PC-3 (cell line): ENCODE results near the gene GOLM1. TPM values are rescaled to one million over a fixed set of nuclear protein-coding genes. Genes with fewer than 3 reads are reported as not detected.

Experiments
- ATAC-seq: fragments of 200-7000 bp; cut with Tn5 transposase; 2 replicates; pipeline ENCODE4 v1.9.1; 2020; ENCODE audit warnings: mild to moderate bottlenecking, moderate library complexity
- BruUV-seq: library from RNA; stranded (reverse); fragments of 400-500 nt; replicated peaks from 2 replicates; lab custom pipeline; 2021; lab: Mats Ljungman, UMichigan
- CTCF ChIA-PET: fragments of 300-600 bp; sonication (Branson Sonifier 250); formaldehyde crosslinking; loops from one replicate; lab custom pipeline; 2022; ENCODE audit warnings: antibody characterized with exemption; lab: Charles Lee
- POLR2A ChIA-PET: fragments of 300-600 bp; sonication (Branson Sonifier 250); formaldehyde crosslinking; loops from one replicate; lab custom pipeline; 2022; ENCODE audit warnings: antibody characterized with exemption; ENCODE audit not compliant: unreplicated experiment; lab: Charles Lee
- DNase-seq: peaks from one replicate; pipeline ENCODE4 v3.0.0-alpha.2; 2015
- H2AFZ ChIP-seq: fragments of 300-600 bp; sonication (generic); 2 replicates; pipeline ENCODE4 v1.6.0; 2016; ENCODE audit warnings: antibody characterized with exemption, low read length
- H3F3A ChIP-seq: fragments of 300-600 bp; sonication (generic); one replicate; pipeline ENCODE4 v1.6.0; 2017; ENCODE audit warnings: antibody characterized with exemption, low read length, control low read depth, mild to moderate bottlenecking; ENCODE audit not compliant: unreplicated experiment
- H3K27ac ChIP-seq: fragments of 300-600 bp; sonication (generic); 2 replicates; pipeline ENCODE4 v1.5.1; 2016; ENCODE audit warnings: mild to moderate bottlenecking, low read length
- H3K27me3 ChIP-seq: fragments of 300-600 bp; sonication (generic); 2 replicates; pipeline ENCODE4 v1.6.1; 2016; ENCODE audit warnings: low read length, mixed read lengths
- H3K36me3 ChIP-seq: fragments of 300-600 bp; sonication (generic); 2 replicates; pipeline ENCODE4 v1.6.1; 2016; ENCODE audit warnings: low read depth, mixed run types, low read length, mixed read lengths
- H3K4me1 ChIP-seq: fragments of 300-600 bp; sonication (generic); 2 replicates; pipeline ENCODE4 v1.5.1; 2016; ENCODE audit warnings: low read length; ENCODE audit not compliant: insufficient read depth
- H3K4me2 ChIP-seq: fragments of 300-600 bp; sonication (generic); 2 replicates; pipeline ENCODE4 v1.6.0; 2016; ENCODE audit warnings: low read length
- H3K4me3 ChIP-seq: fragments of 300-600 bp; sonication (generic); 2 replicates; pipeline ENCODE4 v1.5.1; 2016; ENCODE audit warnings: mild to moderate bottlenecking, low read length, mixed read lengths
- H3K79me2 ChIP-seq: fragments of 300-600 bp; sonication (generic); 2 replicates; pipeline ENCODE4 v1.6.1; 2017; ENCODE audit warnings: low read length, mixed read lengths
- H3K9ac ChIP-seq: fragments of 300-600 bp; sonication (generic); 2 replicates; pipeline ENCODE4 v1.6.0; 2016; ENCODE audit warnings: mild to moderate bottlenecking, low read length
- H3K9me2 ChIP-seq: fragments of 300-600 bp; sonication (generic); replicated peaks from 2 replicates; pipeline ENCODE4 v1.6.1; 2016; ENCODE audit warnings: mixed run types, low read length, mixed read lengths
- H3K9me3 ChIP-seq: fragments of 300-600 bp; sonication (generic); 2 replicates; pipeline ENCODE4 v1.6.1; 2016; ENCODE audit warnings: low read length, mixed read lengths
- H4K20me1 ChIP-seq: fragments of 300-600 bp; sonication (generic); 2 replicates; pipeline ENCODE4 v1.6.1; 2016; ENCODE audit warnings: low read length, mixed read lengths
- CTCF ChIP-seq: fragments of 300-600 bp; sonication (generic); conservative IDR thresholded peaks from 2 replicates; pipeline ENCODE4 v1.5.1; 2017; ENCODE audit warnings: antibody characterized with exemption, low read depth, mild to moderate bottlenecking, low read length
- EZH2 ChIP-seq: fragments of 300-600 bp; sonication (generic); IDR thresholded peaks from one replicate; pipeline ENCODE4 v1.6.1; 2017; ENCODE audit warnings: antibody characterized with exemption, mild to moderate bottlenecking, low read length; ENCODE audit not compliant: unreplicated experiment
- EZH2phosphoT487 ChIP-seq: fragments of 300-600 bp; sonication (generic); IDR thresholded peaks from 2 replicates; pipeline ENCODE4 v1.6.1; 2018; ENCODE audit warnings: mild to moderate bottlenecking, antibody characterized with exemption, low read length, borderline replicate concordance
- intact Hi-C: fragments of 100-400 bp; cut with micrococcal nuclease; formaldehyde crosslinking; loops from 2 replicates; pipeline ENCODE4 v1.9.0; 2023
- total RNA-seq: library from RNA; depleted of rRNA; stranded (reverse); fragments of >200 nt; gene quantifications from 2 replicates; pipeline ENCODE4 v1.2.3, GENCODE V29; 2014

GOLM1 gene
- total RNA-seq, 1 experiment from 2014 or later, result 55.8 TPM

- Histone ChIP-seq H3K4me1 (no peaks in the 10 kb centered on the region), H3K79me2 (no peaks in the 10 kb centered on the region), H3K27me3 (no peaks in the 10 kb centered on the region), H3K9me2 (no peaks in the 10 kb centered on the region), H3F3A (no peaks in the 10 kb centered on the region), H2AFZ (no peak overlapping the region), H3K9ac (no peak overlapping the region), H4K20me1 (no peaks in the 10 kb centered on the region), H3K4me3 (no peak overlapping the region), H3K36me3 (no peaks in the 10 kb centered on the region), H3K9me3 (0 out of 2 replicates have a peak, but pooled peaks cover 3% of the 10 kb centered on the region), H3K27ac (no peak overlapping the region), H3K4me2 (no peak overlapping the region)
- DNase-seq (no peak), ATAC-seq (no peak)
- ChIA-PET POLR2A (no interaction called here), CTCF (no interaction called here)
- intact Hi-C loops, result no loop called here
- no TSS peak for BruUV-seq
- TF ChIP-seq EZH2phosphoT487, result no peak
- TF ChIP-seq EZH2, result no peak
- TF ChIP-seq CTCF, result no peak
These were observed 43.6 kb upstream of the GOLM1 start for GRCh38 chr9:86142973-86143372.

DNA sequence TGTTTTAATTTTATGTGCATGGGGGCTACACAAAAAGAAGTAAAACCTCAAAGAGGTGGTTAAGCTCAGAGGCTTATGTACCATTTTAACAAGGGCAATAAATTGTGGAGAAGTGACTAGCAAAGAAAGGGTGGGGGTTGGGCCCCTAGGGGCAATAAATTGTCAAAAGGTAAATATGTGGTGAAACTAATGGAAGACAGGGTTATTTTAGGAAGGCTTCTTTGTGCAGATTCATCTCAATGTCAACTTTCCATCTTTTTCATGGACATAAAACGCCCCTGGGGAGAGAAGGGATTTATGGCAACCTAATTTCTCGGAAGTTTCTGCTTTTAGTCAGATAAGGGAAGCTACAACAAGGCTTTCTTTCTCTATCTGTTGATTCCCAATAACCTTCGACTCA lies 42.5 kb upstream of the GOLM1 start:
- no peaks in the 10 kb centered on the region for H3K79me2 ChIP-seq
- H3K9me2 ChIP-seq, result no peaks in the 10 kb centered on the region
- H4K20me1 ChIP-seq, result no peaks in the 10 kb centered on the region
- no peak overlapping the region for H3K4me3 ChIP-seq
- H3K9ac ChIP-seq, result no peak overlapping the region
- ATAC-seq, result no peak
- intact Hi-C loops, result no loop called here
- H3K27ac ChIP-seq, result no peak overlapping the region
- H3K27me3 ChIP-seq, result no peaks in the 10 kb centered on the region
- TF ChIP-seq EZH2 (no peak), CTCF (no peak), EZH2phosphoT487 (no peak)
- H2AFZ ChIP-seq, result no peak overlapping the region
- peak; percentile 20 for DNase-seq
- no peaks in the 10 kb centered on the region for H3F3A ChIP-seq
- POLR2A ChIA-PET, result no interaction called here
- BruUV-seq, result no TSS peak
- no peaks in the 10 kb centered on the region for H3K4me1 ChIP-seq
- no peak overlapping the region for H3K4me2 ChIP-seq
- H3K9me3 ChIP-seq, result 0 out of 2 replicates have a peak, but pooled peaks cover 3% of the 10 kb centered on the region
- H3K36me3 ChIP-seq, result no peaks in the 10 kb centered on the region
- CTCF ChIA-PET, result no interaction called here

DNA sequence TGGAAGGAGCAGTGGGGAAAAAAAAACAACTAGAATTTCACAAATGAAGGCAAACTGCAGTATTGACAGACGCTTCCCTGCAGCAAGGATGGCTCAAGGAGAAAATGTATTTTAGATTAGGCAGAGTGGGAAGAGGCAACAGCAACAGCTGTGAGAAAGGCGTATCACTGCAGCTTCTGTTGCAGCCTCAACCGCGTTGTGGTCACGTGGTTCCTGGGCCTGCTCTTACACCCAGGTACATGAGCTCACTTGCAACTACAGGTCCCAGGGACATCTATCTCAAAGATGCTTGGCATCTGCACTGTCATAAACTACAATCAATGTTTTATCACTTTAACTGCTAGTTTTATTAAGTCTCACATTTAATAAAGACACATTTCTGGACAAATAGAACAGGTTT lies 36.0 kb upstream of the GOLM1 start:
- no peaks in the 10 kb centered on the region for H3F3A ChIP-seq
- DNase-seq (no peak), ATAC-seq (no peak)
- no peak overlapping the region for H2AFZ ChIP-seq
- no peaks in the 10 kb centered on the region for H3K79me2 ChIP-seq
- no peaks in the 10 kb centered on the region for H3K36me3 ChIP-seq
- peaks cover 9% of the 10 kb centered on the region; the same call in 1 of the 2 replicates for H3K4me1 ChIP-seq
- no peaks in the 10 kb centered on the region for H4K20me1 ChIP-seq
- ChIA-PET CTCF (interaction anchor here (0.6 to 0.8 kb wide), 2 partner anchors 67 to 193 kb away, joined by 3 to 5 read pairs; no protein-coding TSS in a partner anchor), POLR2A (no interaction called here)
- H3K27ac ChIP-seq, result no peak overlapping the region
- TF ChIP-seq CTCF (no peak), EZH2phosphoT487 (no peak), EZH2 (no peak)
- intact Hi-C loops, result no loop called here
- H3K4me2 ChIP-seq, result no peak overlapping the region
- H3K27me3 ChIP-seq, result no peaks in the 10 kb centered on the region
- H3K9ac ChIP-seq, result no peak overlapping the region
- H3K4me3 ChIP-seq, result no peak overlapping the region
- no peaks in the 10 kb centered on the region for H3K9me2 ChIP-seq
- no peaks in the 10 kb centered on the region for H3K9me3 ChIP-seq
- BruUV-seq, result no TSS peak
